ENCODE data around the gene MYH11.

GRCh38 chr16:15830832-15831451 is 25.9 kb downstream of the MYH11 start:
- TF ChIP-seq FOXM1 (IDR thresholded peaks at IDR 0.05; ENCODE audit: borderline replicate concordance): no peak
- no peak for TF ChIP-seq L3MBTL2 (conservative IDR thresholded peaks at IDR 0.05)
- no peak for TF ChIP-seq FOXA1 (IDR thresholded peaks at IDR 0.05)
- no peak for TF ChIP-seq ELF4 (IDR thresholded peaks at IDR 0.05)
- no peak for TF ChIP-seq CTBP1 (IDR thresholded peaks at IDR 0.05; ENCODE audit: borderline replicate concordance)
- no peak for TF ChIP-seq SUZ12 (IDR thresholded peaks at IDR 0.05)
- TF ChIP-seq ZNF384 (IDR thresholded peaks at IDR 0.05): no peak
- no peak for TF ChIP-seq TARDBP (IDR thresholded peaks at IDR 0.05)
- no peak for TF ChIP-seq FOXK2 (IDR thresholded peaks at IDR 0.05)
- TF ChIP-seq SP1 (IDR thresholded peaks at IDR 0.05): no peak

Data from HEK293T (cell line).